Omental fat pad (tissue), 4 donors: ENCODE measurements around the gene KCNK16. TPM values are rescaled to one million over a fixed set of nuclear protein-coding genes. Genes with fewer than 3 reads are reported as not detected.

ENCODE experiments used
- ATAC-seq: fragments of 150-250 bp; one replicate; pipeline ENCODE4 v1.9.1; 2016; ENCODE audit warnings: mild to moderate bottlenecking, moderate library complexity; ENCODE audit not compliant: low FRiP score
- DNase-seq: peaks from one replicate; pipeline ENCODE4 v3.0.0-alpha.2; 2019; ENCODE audit warnings: low spot score
- total RNA-seq, 4 donors: library from RNA; depleted of rRNA; stranded (reverse); fragments of >200 nt; gene quantifications; one replicate each; pipeline ENCODE4 v1.1.0, GENCODE V29; 2016
- TF ChIP-seq, protein P1 (sequence below), 3 donors: fragments of 450-650 bp; IDR thresholded peaks; one replicate each; pipeline ENCODE4 v1.5.1; 2016 to 2017; ENCODE audit warnings: antibody characterized with exemption in 3 of 3, mild to moderate bottlenecking in 3 of 3, moderate library complexity in 2 of 3

Gene KCNK16
- total RNA-seq, 4 donors from 2014 or later = not detected

DNA sequence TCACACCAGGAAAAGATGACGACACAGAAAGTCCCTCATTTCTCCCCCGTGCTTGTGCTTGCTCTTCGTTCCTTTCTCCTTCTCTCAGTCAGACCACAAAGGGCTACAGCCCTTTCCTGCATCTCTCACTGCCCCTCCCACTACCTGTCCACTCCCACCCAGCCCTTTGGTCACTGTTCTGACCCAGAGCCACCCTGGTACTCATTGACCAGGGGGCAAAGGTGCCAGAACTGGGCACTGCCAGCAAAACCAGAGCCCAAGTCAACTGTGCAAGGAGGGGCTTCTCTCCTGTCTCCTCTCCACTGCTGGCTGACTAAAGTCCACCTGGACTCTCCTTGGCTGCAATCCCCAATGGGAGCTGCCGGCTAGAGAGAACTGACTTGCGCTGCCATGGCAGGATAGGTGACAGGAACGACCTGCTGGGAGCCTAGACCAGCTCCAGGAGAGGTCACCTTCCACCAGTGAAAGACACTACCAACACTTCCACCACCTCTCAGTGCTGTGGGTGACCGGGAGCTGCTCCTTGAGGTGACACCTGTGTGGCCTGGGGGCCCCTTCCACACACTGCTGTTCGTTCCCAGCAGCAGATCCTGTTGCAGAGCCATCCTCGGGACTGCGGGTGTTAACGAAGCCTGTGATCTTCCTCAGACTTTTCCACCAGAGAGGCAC lies 41.1 kb downstream of the KCNK16 start:
- no peak for ATAC-seq
- TF ChIP-seq, protein P1, sequence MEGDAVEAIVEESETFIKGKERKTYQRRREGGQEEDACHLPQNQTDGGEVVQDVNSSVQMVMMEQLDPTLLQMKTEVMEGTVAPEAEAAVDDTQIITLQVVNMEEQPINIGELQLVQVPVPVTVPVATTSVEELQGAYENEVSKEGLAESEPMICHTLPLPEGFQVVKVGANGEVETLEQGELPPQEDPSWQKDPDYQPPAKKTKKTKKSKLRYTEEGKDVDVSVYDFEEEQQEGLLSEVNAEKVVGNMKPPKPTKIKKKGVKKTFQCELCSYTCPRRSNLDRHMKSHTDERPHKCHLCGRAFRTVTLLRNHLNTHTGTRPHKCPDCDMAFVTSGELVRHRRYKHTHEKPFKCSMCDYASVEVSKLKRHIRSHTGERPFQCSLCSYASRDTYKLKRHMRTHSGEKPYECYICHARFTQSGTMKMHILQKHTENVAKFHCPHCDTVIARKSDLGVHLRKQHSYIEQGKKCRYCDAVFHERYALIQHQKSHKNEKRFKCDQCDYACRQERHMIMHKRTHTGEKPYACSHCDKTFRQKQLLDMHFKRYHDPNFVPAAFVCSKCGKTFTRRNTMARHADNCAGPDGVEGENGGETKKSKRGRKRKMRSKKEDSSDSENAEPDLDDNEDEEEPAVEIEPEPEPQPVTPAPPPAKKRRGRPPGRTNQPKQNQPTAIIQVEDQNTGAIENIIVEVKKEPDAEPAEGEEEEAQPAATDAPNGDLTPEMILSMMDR (IDR thresholded peaks at IDR 0.05) = no peak
- DNase-seq = no peak

DNA sequence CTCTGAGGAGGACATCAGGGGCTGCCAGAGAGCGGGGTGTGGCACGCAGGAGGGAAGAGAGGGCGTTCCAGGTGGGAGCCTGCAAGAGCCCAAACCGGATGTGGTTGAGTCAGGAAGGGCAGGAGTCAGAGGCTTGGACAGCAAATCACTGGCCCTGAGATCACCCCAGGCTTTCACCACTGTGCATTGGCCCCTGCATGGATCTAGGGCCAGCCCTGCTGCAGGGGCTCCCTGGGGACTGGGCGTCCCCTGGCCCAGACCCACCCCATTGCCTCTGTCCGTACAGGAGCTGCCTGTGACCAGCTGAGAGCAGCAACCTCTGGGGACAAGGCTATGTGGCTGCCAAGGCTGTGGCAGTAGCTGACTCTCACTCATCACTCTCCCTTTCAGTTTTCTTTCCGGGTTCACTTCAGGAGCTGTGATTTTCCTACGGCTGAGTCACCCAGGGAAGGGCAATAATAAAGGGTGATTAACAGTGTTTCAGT lies 42.2 kb downstream of the KCNK16 start:
- TF ChIP-seq, protein P1 (IDR thresholded peaks at IDR 0.05) = no peak
- ATAC-seq (no peak), DNase-seq (no peak)

DNA sequence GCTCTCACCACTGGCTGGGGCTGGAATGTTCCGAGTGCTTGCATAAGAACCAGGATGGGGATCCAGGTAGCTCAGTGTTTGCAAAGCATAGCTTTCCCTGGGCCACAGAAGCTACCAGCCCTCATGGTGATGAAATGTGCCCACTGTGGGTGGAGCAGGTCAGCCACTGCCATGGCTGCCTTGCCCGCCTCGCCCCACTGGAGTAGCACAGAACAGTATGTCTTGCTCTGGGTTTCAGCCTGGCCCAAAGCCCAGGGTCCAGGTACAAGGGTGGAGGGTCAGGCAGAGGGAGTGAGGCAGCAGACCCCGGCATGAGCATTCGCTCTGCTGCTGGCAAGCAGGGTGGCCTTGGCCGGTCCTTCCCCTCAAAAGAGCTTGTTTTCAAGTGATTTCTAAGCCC lies 43.0 kb downstream of the KCNK16 start:
- DNase-seq = no peak
- ATAC-seq = no peak
- TF ChIP-seq, protein P1 (IDR thresholded peaks at IDR 0.05) = no peak

DNA sequence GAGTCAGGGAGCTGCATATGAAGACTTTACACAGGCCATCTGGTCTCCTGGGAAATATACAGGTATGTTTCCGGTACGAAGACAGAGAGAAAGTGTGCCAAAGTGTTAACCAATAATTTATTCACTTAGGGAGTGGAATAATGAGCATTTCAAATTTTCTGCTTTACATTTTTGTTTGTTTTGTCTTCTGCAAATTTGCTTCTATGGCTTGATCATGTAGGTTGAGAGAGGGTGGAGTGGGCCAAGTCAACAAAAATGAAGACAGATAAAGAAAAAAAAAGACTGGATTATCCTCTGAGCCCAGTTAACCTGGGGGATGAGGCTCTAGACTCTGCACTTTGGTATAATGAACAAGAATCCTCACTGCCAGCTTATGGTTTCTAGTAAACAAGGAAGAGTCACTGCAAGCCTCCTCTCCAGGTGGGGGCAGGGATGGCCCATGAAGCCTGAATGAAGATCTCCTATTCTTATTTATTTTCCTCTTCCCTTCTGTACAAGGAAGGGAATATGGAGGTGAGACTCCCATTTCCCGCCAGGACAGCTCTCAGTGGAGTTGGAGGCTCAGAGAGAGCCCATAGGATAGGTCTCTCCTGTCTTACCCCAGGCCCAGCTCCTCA lies 46.0 kb downstream of the KCNK16 start:
- ATAC-seq (no peak), DNase-seq (no peak)
- TF ChIP-seq, protein P1 (IDR thresholded peaks at IDR 0.05) = no peak

DNA sequence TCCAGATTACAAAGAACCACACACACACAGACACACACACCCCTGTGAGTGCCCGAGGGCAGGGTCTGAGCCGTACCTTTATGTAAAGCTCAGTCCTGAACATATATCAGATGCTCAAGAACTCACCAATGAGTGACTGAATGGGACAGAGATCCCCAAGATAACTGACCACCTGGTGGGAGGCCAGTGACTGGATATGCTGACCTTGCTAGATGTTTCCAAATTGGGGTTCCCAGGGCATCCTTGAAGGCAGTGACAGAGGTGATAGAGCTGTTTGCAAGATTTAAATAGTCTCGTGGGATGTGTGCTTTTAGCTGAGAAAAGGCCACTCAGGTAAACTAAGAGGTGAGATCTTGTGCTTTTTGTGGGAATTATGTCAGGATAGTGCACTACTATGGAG lies 47.6 kb downstream of the KCNK16 start:
- ATAC-seq = no peak
- TF ChIP-seq, protein P1 (IDR thresholded peaks at IDR 0.05) = no peak
- no peak for DNase-seq

DNA sequence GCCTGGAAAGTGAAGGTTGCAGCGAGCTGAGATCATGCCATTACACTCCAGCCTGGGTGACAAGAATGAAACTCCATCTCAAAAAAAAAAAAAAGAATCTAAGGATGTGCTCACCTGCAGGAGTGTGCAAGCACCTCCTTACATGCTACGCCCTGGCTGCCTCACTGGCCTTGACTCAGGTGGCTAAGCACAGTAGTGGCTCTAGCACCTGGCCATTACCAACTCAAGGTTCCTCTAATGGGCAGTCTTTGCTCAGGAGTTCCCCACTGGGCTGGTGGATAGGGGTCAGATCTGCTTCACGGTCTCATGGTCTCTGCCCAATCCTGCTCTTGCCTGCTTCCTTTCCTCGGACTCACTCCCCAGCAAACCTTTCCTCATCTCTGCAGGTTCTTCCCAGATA lies 48.0 kb downstream of the KCNK16 start:
- ATAC-seq = no peak
- DNase-seq = no peak

More for the DNA sequence above, 48.0 kb downstream of the KCNK16 start:
- TF ChIP-seq, protein P1 (IDR thresholded peaks at IDR 0.05) = no peak
